Measurements from ENCODE around the gene PPP2R2B.

PPP2R2B gene

DNA sequence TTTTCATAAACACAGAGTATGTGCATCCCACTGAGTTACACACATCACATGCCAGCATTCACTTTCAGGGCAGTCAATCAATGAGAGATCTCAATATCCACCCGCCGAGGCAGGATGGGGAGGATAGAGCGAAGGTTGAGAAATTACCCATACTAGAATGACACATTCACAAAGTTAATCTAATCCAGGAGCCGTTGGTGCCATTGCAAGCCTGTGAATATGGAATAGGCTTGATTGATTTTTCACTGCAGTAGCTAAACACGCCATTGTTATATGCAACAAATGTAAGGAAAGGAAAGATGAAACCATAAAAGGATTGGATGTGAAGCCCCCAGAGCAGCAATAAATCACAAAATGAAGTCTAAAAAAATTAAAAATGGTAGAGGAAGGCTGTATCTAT, 194.7 kb downstream of the PPP2R2B start:
- Histone ChIP-seq H3K27me3 (replicated peaks; ENCODE audit: control insufficient read depth, insufficient read depth, low read length) (no peaks in the 10 kb centered on the region), H3K4me3 (replicated peaks; ENCODE audit: low read depth, low read length) (no peak overlapping the region), H3K36me3 (ENCODE audit: control insufficient read depth, insufficient read depth, low read length) (no peaks in the 10 kb centered on the region)
- DNase-seq (ENCODE audit: extremely low read depth, insufficient read length): no peak
- TF ChIP-seq, protein P1, sequence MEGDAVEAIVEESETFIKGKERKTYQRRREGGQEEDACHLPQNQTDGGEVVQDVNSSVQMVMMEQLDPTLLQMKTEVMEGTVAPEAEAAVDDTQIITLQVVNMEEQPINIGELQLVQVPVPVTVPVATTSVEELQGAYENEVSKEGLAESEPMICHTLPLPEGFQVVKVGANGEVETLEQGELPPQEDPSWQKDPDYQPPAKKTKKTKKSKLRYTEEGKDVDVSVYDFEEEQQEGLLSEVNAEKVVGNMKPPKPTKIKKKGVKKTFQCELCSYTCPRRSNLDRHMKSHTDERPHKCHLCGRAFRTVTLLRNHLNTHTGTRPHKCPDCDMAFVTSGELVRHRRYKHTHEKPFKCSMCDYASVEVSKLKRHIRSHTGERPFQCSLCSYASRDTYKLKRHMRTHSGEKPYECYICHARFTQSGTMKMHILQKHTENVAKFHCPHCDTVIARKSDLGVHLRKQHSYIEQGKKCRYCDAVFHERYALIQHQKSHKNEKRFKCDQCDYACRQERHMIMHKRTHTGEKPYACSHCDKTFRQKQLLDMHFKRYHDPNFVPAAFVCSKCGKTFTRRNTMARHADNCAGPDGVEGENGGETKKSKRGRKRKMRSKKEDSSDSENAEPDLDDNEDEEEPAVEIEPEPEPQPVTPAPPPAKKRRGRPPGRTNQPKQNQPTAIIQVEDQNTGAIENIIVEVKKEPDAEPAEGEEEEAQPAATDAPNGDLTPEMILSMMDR (IDR thresholded peaks at IDR 0.05; ENCODE audit: insufficient read depth, low read length, poor library complexity, severe bottlenecking): no peak

DNA sequence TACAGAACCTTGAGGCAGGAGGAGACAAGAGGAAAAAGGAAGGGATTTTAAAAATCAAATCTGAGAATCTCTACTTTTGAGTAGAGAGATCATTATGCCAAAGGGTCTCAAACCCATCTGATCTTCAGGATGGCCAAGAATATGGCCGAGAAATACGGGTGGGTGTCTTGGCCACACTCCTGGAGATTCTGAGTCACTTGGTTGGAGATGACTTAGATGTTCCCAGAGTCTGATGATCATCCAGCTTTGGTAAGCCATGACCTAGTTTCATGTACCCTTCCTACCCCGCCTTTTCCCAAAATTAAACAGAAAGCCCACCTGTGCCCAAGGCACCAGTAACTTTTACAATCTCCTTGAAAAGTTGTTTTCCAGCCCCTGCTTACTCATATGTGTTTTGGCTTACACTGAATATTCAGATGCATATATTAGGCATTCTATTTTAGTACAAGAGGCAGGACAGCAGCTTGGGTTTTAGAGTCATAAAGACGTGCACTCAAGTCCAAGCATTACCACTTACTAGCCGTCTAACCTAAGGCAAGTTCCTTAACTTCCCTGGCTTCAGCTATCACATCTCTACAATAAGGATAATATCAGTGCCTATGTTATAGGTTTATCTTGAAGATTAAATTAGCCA, 195.5 kb downstream of the PPP2R2B start:
- no peak for DNase-seq (ENCODE audit: extremely low read depth, insufficient read length)
- Histone ChIP-seq H3K36me3 (ENCODE audit: control insufficient read depth, insufficient read depth, low read length) (no peaks in the 10 kb centered on the region), H3K4me3 (replicated peaks; ENCODE audit: low read depth, low read length) (no peak overlapping the region), H3K27me3 (replicated peaks; ENCODE audit: control insufficient read depth, insufficient read depth, low read length) (no peaks in the 10 kb centered on the region)
- TF ChIP-seq, protein P1 (IDR thresholded peaks at IDR 0.05; ENCODE audit: insufficient read depth, low read length, poor library complexity, severe bottlenecking): no peak

DNA sequence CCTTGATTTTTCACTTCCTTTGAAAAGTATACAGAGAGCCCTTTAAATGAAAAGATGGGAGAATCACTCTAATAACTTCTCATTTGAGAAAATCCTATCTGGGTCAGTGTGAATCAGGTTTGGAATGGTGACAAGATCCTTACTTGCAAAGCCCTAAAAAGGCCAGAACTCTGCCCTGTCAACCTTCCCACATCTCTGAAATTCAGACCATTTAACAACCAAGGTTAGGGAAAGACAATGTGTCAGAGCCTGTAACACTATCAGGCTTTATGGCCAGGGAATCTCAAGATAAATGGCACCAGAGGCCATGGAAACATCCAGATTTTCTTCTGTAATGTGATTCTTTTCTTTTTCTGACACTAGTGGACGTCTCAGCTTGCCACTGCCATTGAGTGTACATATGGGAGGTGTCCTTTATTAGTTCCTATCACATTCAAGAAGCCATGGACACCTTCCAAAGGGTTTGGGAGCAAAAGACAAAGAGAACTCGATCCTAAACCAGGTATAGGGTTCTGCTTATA, 196.9 kb downstream of the PPP2R2B start:
- TF ChIP-seq, protein P1 (IDR thresholded peaks at IDR 0.05; ENCODE audit: insufficient read depth, low read length, poor library complexity, severe bottlenecking): no peak
- no peak for DNase-seq (ENCODE audit: extremely low read depth, insufficient read length)
- H3K4me3 ChIP-seq (replicated peaks; ENCODE audit: low read depth, low read length): no peak overlapping the region
- no peaks in the 10 kb centered on the region for H3K36me3 ChIP-seq (ENCODE audit: control insufficient read depth, insufficient read depth, low read length)
- no peaks in the 10 kb centered on the region for H3K27me3 ChIP-seq (replicated peaks; ENCODE audit: control insufficient read depth, insufficient read depth, low read length)

DNA sequence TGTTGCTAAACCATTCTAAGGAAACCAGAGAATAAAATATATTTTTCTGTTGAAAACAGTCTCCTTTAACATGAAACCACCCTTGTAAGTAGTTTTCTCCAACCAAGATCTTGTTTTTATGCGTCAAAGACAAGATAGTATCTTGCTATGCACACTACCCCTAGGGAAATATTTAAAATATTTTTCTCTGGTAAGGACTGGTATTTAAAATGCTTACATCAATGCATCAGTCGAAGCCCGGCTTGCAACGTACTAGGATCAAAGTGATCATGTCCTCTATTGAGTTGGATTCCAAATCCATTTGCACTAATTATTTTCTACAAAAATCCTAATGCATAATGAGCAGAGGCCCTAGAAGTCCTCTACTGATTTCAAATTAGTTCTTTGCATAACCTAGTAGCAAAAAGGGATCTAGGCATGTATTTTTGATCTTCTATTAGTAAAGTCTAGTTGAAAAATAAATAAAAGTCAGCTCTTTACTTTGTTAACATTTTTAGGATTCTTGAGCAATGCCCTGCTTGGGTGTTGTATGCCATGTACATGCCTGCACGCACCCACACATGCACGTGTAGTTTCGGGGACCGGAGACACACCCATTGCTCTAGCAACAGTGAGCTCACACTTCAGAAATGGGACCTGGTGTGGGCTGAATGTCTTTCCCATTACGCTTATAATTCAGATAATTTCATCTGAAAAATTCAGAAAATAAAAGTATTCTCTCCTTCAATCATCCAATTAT, 197.5 kb downstream of the PPP2R2B start:
- TF ChIP-seq, protein P1 (IDR thresholded peaks at IDR 0.05; ENCODE audit: insufficient read depth, low read length, poor library complexity, severe bottlenecking): no peak
- DNase-seq (ENCODE audit: extremely low read depth, insufficient read length): no peak
- no peak overlapping the region for H3K4me3 ChIP-seq (replicated peaks; ENCODE audit: low read depth, low read length)
- H3K36me3 ChIP-seq (ENCODE audit: control insufficient read depth, insufficient read depth, low read length): no peaks in the 10 kb centered on the region
- no peaks in the 10 kb centered on the region for H3K27me3 ChIP-seq (replicated peaks; ENCODE audit: control insufficient read depth, insufficient read depth, low read length)

DNA sequence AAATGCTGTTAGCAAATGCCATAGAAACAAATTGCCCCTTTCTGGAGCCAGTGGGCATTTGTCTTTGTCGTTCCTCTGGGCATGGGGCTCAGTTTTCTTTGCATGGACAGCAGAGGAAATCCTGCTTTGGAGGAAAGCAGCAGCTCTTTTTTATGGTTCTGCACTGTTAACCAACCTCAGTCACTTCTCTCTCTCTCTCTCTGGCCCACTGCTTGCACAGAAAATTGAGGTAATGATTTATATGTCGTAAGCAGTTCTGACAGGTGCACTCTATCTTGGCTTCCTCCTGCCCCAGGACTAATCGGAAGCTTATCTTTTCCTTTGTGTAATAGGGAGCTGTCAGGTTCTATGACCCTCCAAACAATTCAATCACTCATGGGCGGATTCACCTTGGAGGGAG, 202.9 kb downstream of the PPP2R2B start:
- DNase-seq (ENCODE audit: extremely low read depth, insufficient read length): no peak
- Histone ChIP-seq H3K36me3 (ENCODE audit: control insufficient read depth, insufficient read depth, low read length) (no peaks in the 10 kb centered on the region), H3K27me3 (replicated peaks; ENCODE audit: control insufficient read depth, insufficient read depth, low read length) (no peaks in the 10 kb centered on the region; the same call in 1 of the 2 replicates), H3K4me3 (replicated peaks; ENCODE audit: low read depth, low read length) (no peak overlapping the region)
- TF ChIP-seq, protein P1 (IDR thresholded peaks at IDR 0.05; ENCODE audit: insufficient read depth, low read length, poor library complexity, severe bottlenecking): no peak

Data from GM06990 (cell line).